Activated naive CD4-positive, alpha-beta T cell treated with anti-CD3 and anti-CD28 coated beads for 36 hours (primary cell): ENCODE data around the gene PIGH. TPM values are rescaled to one million over a fixed set of nuclear protein-coding genes. Genes with fewer than 3 reads are reported as not detected.

Experiments
- CTCF ChIA-PET: fragments of 350-600 bp; sonication (Branson Sonifier 250); formaldehyde crosslinking; loops from one replicate; lab custom pipeline; 2021; ENCODE audit warnings: antibody characterized with exemption; lab: Charles Lee
- DNase-seq: peaks from one replicate; pipeline ENCODE4 v3.0.0-alpha.2; 2020
- H3K27ac Mint-ChIP-seq: one replicate; pipeline ENCODE4 v1.8.0; 2021; ENCODE audit warnings: mild to moderate bottlenecking, mixed read lengths
- H3K27me3 Mint-ChIP-seq: one replicate; pipeline ENCODE4 v1.8.0; 2021; ENCODE audit warnings: low read depth, mixed read lengths
- H3K36me3 Mint-ChIP-seq: one replicate; pipeline ENCODE4 v1.8.0; 2021; ENCODE audit warnings: low read depth, mixed read lengths
- H3K4me1 Mint-ChIP-seq: one replicate; pipeline ENCODE4 v1.8.0; 2021; ENCODE audit warnings: low read depth, mixed read lengths
- H3K4me3 Mint-ChIP-seq: one replicate; pipeline ENCODE4 v1.8.0; 2021; ENCODE audit warnings: mild to moderate bottlenecking, moderate library complexity, mixed read lengths
- H3K9me3 Mint-ChIP-seq: one replicate; pipeline ENCODE4 v1.8.0; 2021; ENCODE audit warnings: mixed read lengths
- intact Hi-C: fragments of 100-400 bp; cut with micrococcal nuclease; formaldehyde crosslinking; loops from one replicate; pipeline ENCODE4 v1.15.1; 2023
- total RNA-seq, 2 experiments: library from RNA; stranded (reverse); gene quantifications; one replicate each; pipeline ENCODE4 v1.2.3, GENCODE V29; 2021

PIGH gene
- total RNA-seq, 2 experiments from 2014 or later = 11.9 to 12.4 TPM

- no peak for DNase-seq
- CTCF ChIA-PET = interaction anchor here (0.7 to 10.8 kb wide), 7 partner anchors 9 to 127 kb away, joined by 3 to 90 read pairs (median 7); partner anchors contain the start of gene RDH12
- Mint-ChIP-seq H3K4me1 (no peaks in the 10 kb centered on the region), H3K9me3 (no peaks in the 10 kb centered on the region), H3K27ac (no peak overlapping the region), H3K4me3 (no peak overlapping the region), H3K36me3 (no peaks in the 10 kb centered on the region), H3K27me3 (no peaks in the 10 kb centered on the region)
- intact Hi-C loops = no loop called here
These were observed 19.5 kb downstream of the PIGH start for GRCh38 chr14:67580336-67581171.

GRCh38 chr14:67579636-67580035 is 20.4 kb downstream of the PIGH start:
- Mint-ChIP-seq H3K27me3 (no peaks in the 10 kb centered on the region), H3K4me1 (no peaks in the 10 kb centered on the region), H3K9me3 (no peaks in the 10 kb centered on the region), H3K27ac (no peak overlapping the region), H3K36me3 (no peaks in the 10 kb centered on the region), H3K4me3 (no peak overlapping the region)
- CTCF ChIA-PET = interaction anchor here (0.7 to 10.8 kb wide), 4 partner anchors 8 to 152 kb away, joined by 3 to 90 read pairs (median 18); partner anchors contain the start of gene RDH12
- no peak for DNase-seq
- intact Hi-C loops = no loop called here

GRCh38 chr14:67579040-67579439 is 21.0 kb downstream of the PIGH start:
- H3K4me1 Mint-ChIP-seq = no peaks in the 10 kb centered on the region
- H3K27me3 Mint-ChIP-seq = no peaks in the 10 kb centered on the region
- H3K4me3 Mint-ChIP-seq = no peak overlapping the region
- H3K9me3 Mint-ChIP-seq = no peaks in the 10 kb centered on the region
- H3K36me3 Mint-ChIP-seq = no peaks in the 10 kb centered on the region
- CTCF ChIA-PET = interaction anchor here (0.7 to 3.7 kb wide), 2 partner anchors 125 to 152 kb away, joined by 3 to 12 read pairs; no protein-coding TSS in a partner anchor
- H3K27ac Mint-ChIP-seq = no peak overlapping the region
- intact Hi-C loops = no loop called here
- no peak for DNase-seq

GRCh38 chr14:67577909-67578749 is 21.9 kb downstream of the PIGH start:
- Mint-ChIP-seq H3K9me3 (no peaks in the 10 kb centered on the region), H3K4me1 (no peaks in the 10 kb centered on the region), H3K36me3 (no peaks in the 10 kb centered on the region), H3K4me3 (no peak overlapping the region), H3K27ac (no peak overlapping the region), H3K27me3 (no peaks in the 10 kb centered on the region)
- CTCF ChIA-PET = interaction anchor here (0.7 to 3.7 kb wide), 5 partner anchors 10 to 151 kb away, joined by 3 to 19 read pairs (median 12); no protein-coding TSS in a partner anchor
- no peak for DNase-seq
- intact Hi-C loops = no loop called here

- CTCF ChIA-PET = interaction anchor here (0.7 to 3.7 kb wide), 5 partner anchors 9 to 157 kb away, joined by 3 to 19 read pairs (median 12); no protein-coding TSS in a partner anchor
- intact Hi-C loops = no loop called here
- Mint-ChIP-seq H3K4me3 (no peak overlapping the region), H3K27me3 (no peaks in the 10 kb centered on the region), H3K9me3 (no peaks in the 10 kb centered on the region), H3K36me3 (no peaks in the 10 kb centered on the region), H3K27ac (no peak overlapping the region), H3K4me1 (no peaks in the 10 kb centered on the region)
- DNase-seq = no peak
These were observed 22.8 kb downstream of the PIGH start for GRCh38 chr14:67577181-67577808.

GRCh38 chr14:67576216-67576955 is 23.7 kb downstream of the PIGH start:
- no peak for DNase-seq

GRCh38 chr14:67575684-67576083 is 24.4 kb downstream of the PIGH start:
- intact Hi-C loops = no loop called here
- H3K27ac Mint-ChIP-seq = no peak overlapping the region
- H3K36me3 Mint-ChIP-seq = no peaks in the 10 kb centered on the region
- H3K4me1 Mint-ChIP-seq = no peaks in the 10 kb centered on the region
- H3K27me3 Mint-ChIP-seq = no peaks in the 10 kb centered on the region
- no peak overlapping the region for H3K4me3 Mint-ChIP-seq
- no peak for DNase-seq
- CTCF ChIA-PET = interaction anchor here (1.5 to 3.7 kb wide), 4 partner anchors 49 to 155 kb away, joined by 5 to 19 read pairs (median 12); no protein-coding TSS in a partner anchor
- H3K9me3 Mint-ChIP-seq = no peaks in the 10 kb centered on the region

More at GRCh38 chr14:67576216-67576955, 23.7 kb downstream of the PIGH start:
- Mint-ChIP-seq H3K36me3 (no peaks in the 10 kb centered on the region), H3K4me3 (no peak overlapping the region), H3K27me3 (no peaks in the 10 kb centered on the region), H3K27ac (no peak overlapping the region), H3K4me1 (no peaks in the 10 kb centered on the region), H3K9me3 (no peaks in the 10 kb centered on the region)
- CTCF ChIA-PET = interaction anchor here (1.5 to 3.7 kb wide), 4 partner anchors 50 to 156 kb away, joined by 5 to 19 read pairs (median 12); no protein-coding TSS in a partner anchor
- intact Hi-C loops = no loop called here

GRCh38 chr14:67574806-67575205 is 25.3 kb downstream of the PIGH start:
- Mint-ChIP-seq H3K4me3 (no peak overlapping the region), H3K36me3 (no peaks in the 10 kb centered on the region), H3K27ac (no peak overlapping the region), H3K27me3 (no peaks in the 10 kb centered on the region), H3K4me1 (no peaks in the 10 kb centered on the region), H3K9me3 (no peaks in the 10 kb centered on the region)
- intact Hi-C loops = no loop called here
- CTCF ChIA-PET = interaction anchor here (8.0 kb wide), 1 partner anchor 146 kb away, joined by 191 read pairs; no protein-coding TSS in a partner anchor
- no peak for DNase-seq

GRCh38 chr14:67574156-67574555 is 25.9 kb downstream of the PIGH start:
- Mint-ChIP-seq H3K4me1 (no peaks in the 10 kb centered on the region), H3K4me3 (no peak overlapping the region), H3K36me3 (no peaks in the 10 kb centered on the region), H3K27ac (no peak overlapping the region), H3K27me3 (no peaks in the 10 kb centered on the region), H3K9me3 (no peaks in the 10 kb centered on the region)
- no peak for DNase-seq
- CTCF ChIA-PET = interaction anchor here (8.0 kb wide), 1 partner anchor 146 kb away, joined by 191 read pairs; no protein-coding TSS in a partner anchor
- intact Hi-C loops = no loop called here

- H3K4me1 Mint-ChIP-seq = no peaks in the 10 kb centered on the region
- H3K27ac Mint-ChIP-seq = no peak overlapping the region
- H3K27me3 Mint-ChIP-seq = no peaks in the 10 kb centered on the region
- no peak overlapping the region for H3K4me3 Mint-ChIP-seq
- no peaks in the 10 kb centered on the region for H3K9me3 Mint-ChIP-seq
- CTCF ChIA-PET = interaction anchor here (3.5 to 8.4 kb wide), 3 partner anchors 8 to 145 kb away, joined by 24 to 191 read pairs (median 121); no protein-coding TSS in a partner anchor
- no peak for DNase-seq
- H3K36me3 Mint-ChIP-seq = no peaks in the 10 kb centered on the region
- intact Hi-C loops = no loop called here
These were observed 26.6 kb downstream of the PIGH start for GRCh38 chr14:67573228-67574010.
